ENCODE data around the gene TBL1X.

TBL1X gene

DNA sequence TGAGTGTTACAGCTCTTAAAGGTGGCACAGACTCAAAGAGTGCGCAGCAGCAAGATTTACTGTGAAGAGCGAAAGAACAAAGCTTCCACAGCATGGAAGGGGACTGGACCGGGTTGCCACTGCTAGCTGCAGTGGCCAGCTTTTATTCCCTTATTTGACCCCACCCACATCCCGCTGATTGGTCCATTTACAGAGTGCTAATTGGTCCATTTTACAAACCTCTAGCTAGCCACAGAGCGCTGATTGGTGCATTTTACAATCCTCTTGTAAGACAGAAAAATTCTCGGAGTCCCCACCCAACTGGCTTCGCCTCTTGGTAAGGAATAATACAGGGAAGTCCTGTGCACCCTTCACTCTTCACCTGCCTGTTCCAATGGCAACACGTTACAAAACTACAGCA lies 319.5 kb downstream of the TBL1X start:
- no peak for DNase-seq

DNA sequence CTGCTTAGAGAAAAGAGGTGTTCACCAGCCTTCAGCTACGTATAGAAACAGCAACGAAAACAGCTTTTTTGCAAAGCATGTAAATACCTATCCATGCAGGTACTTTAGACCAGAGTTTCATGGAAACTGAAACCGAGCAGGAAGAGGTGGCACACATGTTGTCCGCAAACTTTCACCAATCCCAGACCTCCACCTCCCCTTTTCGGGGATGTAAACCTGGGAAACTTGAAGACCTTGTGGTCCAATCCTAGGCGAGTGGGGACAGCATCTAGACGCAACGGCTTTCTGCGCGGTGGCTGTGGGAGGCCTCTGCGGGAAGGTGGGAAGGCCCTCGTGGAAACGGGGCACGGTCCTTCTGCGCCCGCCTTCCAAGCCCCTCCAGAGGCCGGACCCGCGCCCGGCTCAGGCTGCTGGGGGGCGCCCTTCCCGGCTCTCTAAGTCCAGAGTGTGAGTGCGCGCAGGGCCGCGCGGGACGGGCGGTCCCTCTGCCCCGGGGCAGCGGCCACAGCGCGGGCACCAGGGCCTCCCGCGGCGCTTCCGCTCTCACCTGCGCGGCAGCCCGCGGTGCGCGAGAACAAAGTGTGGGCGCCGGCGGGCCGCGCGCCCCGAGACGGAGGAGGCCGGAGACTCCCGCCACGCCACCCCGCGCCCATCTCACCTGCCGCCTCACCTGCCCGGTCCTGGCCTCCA lies 320.5 kb downstream of the TBL1X start:
- no peak for DNase-seq

- no peak for DNase-seq
Measured at GRCh38 chrX:9785944-9786797, 321.3 kb downstream of the TBL1X start, which contains the start of gene SHROOM2. TSS of gene SHROOM2 (plus strand) at chrX:9786429. CDS start at chrX:9786546, 117 bp downstream.

- DNase-seq = no peak
Measured at GRCh38 chrX:9786798-9787635, 322.2 kb downstream of the TBL1X start.

DNA sequence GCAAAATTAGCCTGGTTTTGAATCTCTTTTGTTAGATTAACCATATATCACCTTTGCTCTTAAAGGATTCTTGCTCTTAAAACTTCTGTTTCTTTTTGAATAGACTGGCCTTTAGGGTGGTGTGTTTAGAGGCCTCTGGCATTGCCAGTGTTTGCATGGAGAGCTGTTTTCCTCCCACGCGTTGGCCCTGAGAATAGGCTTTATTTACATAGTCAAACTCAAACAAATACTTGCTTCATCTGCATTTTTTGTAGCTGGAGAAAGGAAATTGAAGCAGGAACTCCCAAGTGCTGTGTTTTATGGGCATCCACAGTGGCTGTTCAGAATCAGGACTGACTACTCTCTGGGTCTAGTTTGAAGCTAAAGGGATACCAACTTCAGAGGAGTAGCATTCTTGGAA lies 324.1 kb downstream of the TBL1X start:
- DNase-seq = no peak

- DNase-seq = no peak
Measured at GRCh38 chrX:9789555-9789954, 324.7 kb downstream of the TBL1X start.
